GM12878 (cell line): ENCODE results near the gene DDX23.

Experiments used
- TF ChIP-seq, protein P1 (sequence below): fragments of 450-650 bp; IDR thresholded peaks from 2 replicates; pipeline ENCODE4 v1.6.1; 2017; ENCODE audit warnings: mild to moderate bottlenecking
- TF ChIP-seq, protein P2 (sequence below), 3 experiments: IDR thresholded peaks in 2 of 3; conservative IDR thresholded peaks in 1 of 3; 2 replicates each; pipeline ENCODE4 v1.5.1; 2011; ENCODE audit warnings: low read depth in 3 of 3, low read length in 3 of 3, mild to moderate bottlenecking in 3 of 3, control low read depth in 2 of 3, moderate library complexity in 2 of 3, inconsistent platforms in 1 of 3, mixed read lengths in 1 of 3; ENCODE audit not compliant: control insufficient read depth in 2 of 3, insufficient read depth in 1 of 3; ENCODE audit errors: extremely low read depth in 1 of 3

DNA sequence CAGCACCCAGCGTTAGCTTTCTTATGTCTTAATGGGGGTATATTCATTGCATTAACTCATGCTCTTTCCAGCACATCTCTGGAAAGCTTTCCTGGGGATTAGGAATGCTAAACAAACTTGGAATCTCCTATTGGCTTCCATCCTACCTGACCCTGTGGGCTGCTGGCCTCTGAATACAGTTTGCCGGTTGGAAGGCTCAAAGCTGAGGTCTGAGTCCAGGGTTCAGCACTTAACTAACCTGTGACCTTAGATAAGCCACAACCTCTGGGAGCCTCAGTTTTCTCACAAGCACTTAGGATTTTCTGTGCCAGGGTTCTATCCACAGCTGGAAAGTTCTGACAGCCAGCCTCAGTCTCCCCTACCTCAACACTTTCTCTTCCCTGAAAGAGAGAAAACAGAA, 26.6 kb upstream of the DDX23 start:
- TF ChIP-seq, protein P1, sequence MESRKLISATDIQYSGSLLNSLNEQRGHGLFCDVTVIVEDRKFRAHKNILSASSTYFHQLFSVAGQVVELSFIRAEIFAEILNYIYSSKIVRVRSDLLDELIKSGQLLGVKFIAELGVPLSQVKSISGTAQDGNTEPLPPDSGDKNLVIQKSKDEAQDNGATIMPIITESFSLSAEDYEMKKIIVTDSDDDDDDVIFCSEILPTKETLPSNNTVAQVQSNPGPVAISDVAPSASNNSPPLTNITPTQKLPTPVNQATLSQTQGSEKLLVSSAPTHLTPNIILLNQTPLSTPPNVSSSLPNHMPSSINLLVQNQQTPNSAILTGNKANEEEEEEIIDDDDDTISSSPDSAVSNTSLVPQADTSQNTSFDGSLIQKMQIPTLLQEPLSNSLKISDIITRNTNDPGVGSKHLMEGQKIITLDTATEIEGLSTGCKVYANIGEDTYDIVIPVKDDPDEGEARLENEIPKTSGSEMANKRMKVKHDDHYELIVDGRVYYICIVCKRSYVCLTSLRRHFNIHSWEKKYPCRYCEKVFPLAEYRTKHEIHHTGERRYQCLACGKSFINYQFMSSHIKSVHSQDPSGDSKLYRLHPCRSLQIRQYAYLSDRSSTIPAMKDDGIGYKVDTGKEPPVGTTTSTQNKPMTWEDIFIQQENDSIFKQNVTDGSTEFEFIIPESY = no peak
- TF ChIP-seq, protein P2, sequence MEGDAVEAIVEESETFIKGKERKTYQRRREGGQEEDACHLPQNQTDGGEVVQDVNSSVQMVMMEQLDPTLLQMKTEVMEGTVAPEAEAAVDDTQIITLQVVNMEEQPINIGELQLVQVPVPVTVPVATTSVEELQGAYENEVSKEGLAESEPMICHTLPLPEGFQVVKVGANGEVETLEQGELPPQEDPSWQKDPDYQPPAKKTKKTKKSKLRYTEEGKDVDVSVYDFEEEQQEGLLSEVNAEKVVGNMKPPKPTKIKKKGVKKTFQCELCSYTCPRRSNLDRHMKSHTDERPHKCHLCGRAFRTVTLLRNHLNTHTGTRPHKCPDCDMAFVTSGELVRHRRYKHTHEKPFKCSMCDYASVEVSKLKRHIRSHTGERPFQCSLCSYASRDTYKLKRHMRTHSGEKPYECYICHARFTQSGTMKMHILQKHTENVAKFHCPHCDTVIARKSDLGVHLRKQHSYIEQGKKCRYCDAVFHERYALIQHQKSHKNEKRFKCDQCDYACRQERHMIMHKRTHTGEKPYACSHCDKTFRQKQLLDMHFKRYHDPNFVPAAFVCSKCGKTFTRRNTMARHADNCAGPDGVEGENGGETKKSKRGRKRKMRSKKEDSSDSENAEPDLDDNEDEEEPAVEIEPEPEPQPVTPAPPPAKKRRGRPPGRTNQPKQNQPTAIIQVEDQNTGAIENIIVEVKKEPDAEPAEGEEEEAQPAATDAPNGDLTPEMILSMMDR (IDR thresholded peaks at IDR 0.05 in 2 of 3, conservative IDR thresholded peaks at IDR 0.05 in 1 of 3; ENCODE audit: control insufficient read depth in 2 of 3, extremely low read depth in 1 of 3, insufficient read depth in 1 of 3, low read depth in 3 of 3, low read length in 3 of 3) = no peak
